Left forelimb (tissue), 1 donor: Measurements from ENCODE around the gene CTRB1.
A peak's percentile ranks its signal among the peaks of the same experiment; 100 is the strongest.
"Not testable (repeated sequence)": the region's sequence is repeated elsewhere in the genome, so short reads cannot be mapped to it uniquely, and the experiment has no call there.

ENCODE experiments used
- DNase-seq: peaks from one replicate; pipeline ENCODE4 v3.0.0-alpha.2; 2018; ENCODE audit warnings: low spot score

The CTRB1 gene

GRCh38 chr16:75241955-75242354, 23.2 kb downstream of the CTRB1 start:
- DNase-seq, result no peak

GRCh38 chr16:75242436-75243078, 23.8 kb downstream of the CTRB1 start:
- DNase-seq, result not testable (repeated sequence)

GRCh38 chr16:75243667-75244224, 25.0 kb downstream of the CTRB1 start:
- DNase-seq, result no peak

- DNase-seq, result no peak
These were observed 25.5 kb downstream of the CTRB1 start for GRCh38 chr16:75244225-75244809.

GRCh38 chr16:75244844-75245758, 26.3 kb downstream of the CTRB1 start:
- DNase-seq, result peak; percentile 88

- DNase-seq, result no peak
These were observed 27.9 kb downstream of the CTRB1 start for GRCh38 chr16:75246504-75247205.

GRCh38 chr16:75247249-75247648, 28.5 kb downstream of the CTRB1 start:
- no peak for DNase-seq

GRCh38 chr16:75248142-75248535, 29.4 kb downstream of the CTRB1 start:
- no peak for DNase-seq

GRCh38 chr16:75248536-75249380, 30.0 kb downstream of the CTRB1 start:
- no peak for DNase-seq

- no peak for DNase-seq
These were observed 30.7 kb downstream of the CTRB1 start for GRCh38 chr16:75249441-75249840.

GRCh38 chr16:75250089-75250808, 31.5 kb downstream of the CTRB1 start:
- DNase-seq, result no peak

GRCh38 chr16:75250809-75251279, 32.1 kb downstream of the CTRB1 start:
- no peak for DNase-seq

GRCh38 chr16:75251280-75252048, 32.7 kb downstream of the CTRB1 start, which contains the start of gene BCAR1:
TSS of gene BCAR1 (minus strand) at chr16:75251624. CDS start at chr16:75251482, 142 bp downstream.
- peak; percentile 94 for DNase-seq

- no peak for DNase-seq
These were observed 33.5 kb downstream of the CTRB1 start for GRCh38 chr16:75252049-75252864.

GRCh38 chr16:75252946-75253911, 34.4 kb downstream of the CTRB1 start:
- DNase-seq, result no peak

GRCh38 chr16:75254359-75254837, 35.6 kb downstream of the CTRB1 start:
- no peak for DNase-seq

- DNase-seq, result no peak
These were observed 37.3 kb downstream of the CTRB1 start for GRCh38 chr16:75256059-75256571.
